Measurements from ENCODE around the gene KLHL29. TPM values are rescaled to one million over a fixed set of nuclear protein-coding genes. Genes with fewer than 3 reads are reported as not detected.
A peak's percentile ranks its signal among the peaks of the same experiment; 100 is the strongest.

Gene KLHL29
- total RNA-seq, 1 donor from 2014 or later = 8.4 TPM

DNA sequence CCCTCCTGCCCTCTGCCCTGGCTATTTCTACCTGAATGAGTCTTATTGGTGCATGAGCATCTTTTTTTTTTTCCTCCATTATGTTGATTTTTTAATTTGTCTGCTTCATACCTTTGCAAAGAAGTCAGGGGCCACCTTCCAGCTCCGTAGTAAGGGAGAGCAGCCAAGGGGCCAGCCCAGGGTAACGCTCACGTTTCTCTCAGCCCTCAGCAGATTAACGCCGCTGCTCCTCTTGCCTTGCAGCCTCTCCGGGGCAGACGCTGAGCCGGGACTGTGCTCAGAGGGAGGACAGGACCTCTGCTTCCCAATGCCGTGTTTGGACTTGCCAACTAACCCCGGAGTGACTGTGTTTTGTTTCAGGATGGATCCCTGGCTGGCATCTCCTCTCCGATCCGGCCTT, 300.2 kb downstream of the KLHL29 start:
- TF ChIP-seq, protein P1, sequence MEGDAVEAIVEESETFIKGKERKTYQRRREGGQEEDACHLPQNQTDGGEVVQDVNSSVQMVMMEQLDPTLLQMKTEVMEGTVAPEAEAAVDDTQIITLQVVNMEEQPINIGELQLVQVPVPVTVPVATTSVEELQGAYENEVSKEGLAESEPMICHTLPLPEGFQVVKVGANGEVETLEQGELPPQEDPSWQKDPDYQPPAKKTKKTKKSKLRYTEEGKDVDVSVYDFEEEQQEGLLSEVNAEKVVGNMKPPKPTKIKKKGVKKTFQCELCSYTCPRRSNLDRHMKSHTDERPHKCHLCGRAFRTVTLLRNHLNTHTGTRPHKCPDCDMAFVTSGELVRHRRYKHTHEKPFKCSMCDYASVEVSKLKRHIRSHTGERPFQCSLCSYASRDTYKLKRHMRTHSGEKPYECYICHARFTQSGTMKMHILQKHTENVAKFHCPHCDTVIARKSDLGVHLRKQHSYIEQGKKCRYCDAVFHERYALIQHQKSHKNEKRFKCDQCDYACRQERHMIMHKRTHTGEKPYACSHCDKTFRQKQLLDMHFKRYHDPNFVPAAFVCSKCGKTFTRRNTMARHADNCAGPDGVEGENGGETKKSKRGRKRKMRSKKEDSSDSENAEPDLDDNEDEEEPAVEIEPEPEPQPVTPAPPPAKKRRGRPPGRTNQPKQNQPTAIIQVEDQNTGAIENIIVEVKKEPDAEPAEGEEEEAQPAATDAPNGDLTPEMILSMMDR (conservative IDR thresholded peaks at IDR 0.05) = no peak
- H3K27ac Mint-ChIP-seq (ENCODE audit: unreplicated experiment) = peak overlapping the region; percentile 81

DNA sequence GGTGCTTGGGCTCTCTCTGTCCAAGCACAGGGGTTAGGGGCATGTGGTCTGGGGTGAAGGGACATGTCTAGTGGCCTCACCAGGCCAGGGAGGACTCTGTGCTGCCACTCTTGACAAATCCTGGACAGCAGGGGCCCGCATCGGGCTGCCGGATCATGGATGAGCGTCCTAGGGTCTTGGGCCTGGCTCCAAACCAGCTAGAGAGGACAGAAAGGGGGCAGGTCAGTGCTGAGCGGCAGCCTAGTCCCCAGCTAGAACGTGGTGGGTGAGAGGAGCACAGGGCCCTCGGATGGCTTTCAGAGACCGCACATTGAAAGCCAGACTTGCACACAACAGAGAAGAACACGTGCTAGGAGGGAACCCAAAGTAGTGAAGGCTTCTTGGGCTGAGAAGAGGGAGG, 300.7 kb downstream of the KLHL29 start:
- Mint-ChIP-seq H3K4me1 (peaks cover 28% of the 10 kb centered on the region), H3K27ac (ENCODE audit: unreplicated experiment) (peak overlapping the region; percentile 8)
- TF ChIP-seq, protein P1 (conservative IDR thresholded peaks at IDR 0.05) = no peak

More for the DNA sequence above, 300.2 kb downstream of the KLHL29 start:
- Mint-ChIP-seq H3K4me1 (peaks cover 26% of the 10 kb centered on the region), H3K9me3 (no peaks in the 10 kb centered on the region), H3K36me3 (ENCODE audit: low read depth) (peaks cover 5% of the 10 kb centered on the region), H3K4me3 (no peak overlapping the region), H3K27me3 (ENCODE audit: low read depth) (no peaks in the 10 kb centered on the region)
- DNase-seq (ENCODE audit: low read depth, low spot score) = no peak

DNA sequence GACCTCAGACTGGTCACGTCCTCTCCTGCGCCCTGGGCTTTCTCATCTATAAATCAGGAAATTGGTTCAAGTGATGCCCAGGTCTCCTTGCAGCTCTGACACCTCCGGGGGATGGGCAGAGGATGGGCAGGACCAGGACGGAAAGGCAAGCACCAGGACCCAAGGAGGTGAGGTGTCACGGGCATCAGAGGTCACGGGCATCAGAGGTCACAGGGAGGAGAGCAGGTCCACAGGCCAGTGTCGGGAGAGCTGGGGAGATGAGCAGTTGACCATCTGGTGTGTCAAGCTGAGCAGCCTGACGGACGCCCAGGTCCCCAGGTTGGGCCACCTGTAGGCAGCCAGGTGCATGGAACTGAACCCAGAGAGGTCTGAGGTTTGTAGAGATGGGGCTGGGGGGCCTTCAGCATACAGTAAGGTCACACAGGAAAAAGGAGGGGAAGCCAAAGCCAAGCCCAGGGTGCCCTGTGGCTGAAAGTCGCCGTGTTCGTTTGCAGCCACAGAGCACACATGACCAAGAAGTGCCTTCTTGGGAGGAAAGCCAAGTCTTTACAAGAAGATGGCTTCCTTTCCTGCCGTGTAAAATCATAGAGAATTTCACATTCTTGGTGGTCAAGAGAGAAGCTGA, 301.5 kb downstream of the KLHL29 start:
- TF ChIP-seq, protein P1 (conservative IDR thresholded peaks at IDR 0.05) = no peak
- H3K9me3 Mint-ChIP-seq = no peaks in the 10 kb centered on the region
- no peak overlapping the region for H3K4me3 Mint-ChIP-seq

More for the DNA sequence above, 300.7 kb downstream of the KLHL29 start:
- Mint-ChIP-seq H3K36me3 (ENCODE audit: low read depth) (peaks cover 5% of the 10 kb centered on the region), H3K27me3 (ENCODE audit: low read depth) (no peaks in the 10 kb centered on the region), H3K4me3 (no peak overlapping the region), H3K9me3 (no peaks in the 10 kb centered on the region)
- DNase-seq (ENCODE audit: low read depth, low spot score) = no peak

DNA sequence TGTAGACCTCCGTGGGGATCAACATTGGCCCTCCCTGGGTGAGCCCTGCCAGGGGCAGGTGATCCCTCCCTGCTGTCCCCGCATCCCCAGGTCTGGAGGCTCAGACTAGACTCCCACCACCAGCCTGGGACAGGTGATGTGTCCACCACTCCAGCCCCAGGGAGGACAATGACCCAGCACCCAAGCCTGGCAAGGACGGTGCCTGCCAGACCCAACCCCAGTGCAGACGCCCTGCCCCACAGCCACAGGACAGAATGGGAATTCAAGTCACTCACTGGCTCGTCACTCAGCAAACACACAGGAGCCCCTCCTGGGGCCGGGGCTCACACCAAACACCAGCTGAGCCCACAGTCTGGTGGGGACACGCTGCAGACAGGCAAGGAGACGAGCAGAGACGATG, 302.2 kb downstream of the KLHL29 start:
- H3K4me1 Mint-ChIP-seq = peaks cover 33% of the 10 kb centered on the region
- DNase-seq (ENCODE audit: low read depth, low spot score) = no peak
- TF ChIP-seq, protein P1 (conservative IDR thresholded peaks at IDR 0.05) = no peak
- no peak overlapping the region for H3K4me3 Mint-ChIP-seq
- no peaks in the 10 kb centered on the region for H3K27me3 Mint-ChIP-seq (ENCODE audit: low read depth)
- H3K9me3 Mint-ChIP-seq = no peaks in the 10 kb centered on the region
- peaks cover 8% of the 10 kb centered on the region for H3K36me3 Mint-ChIP-seq (ENCODE audit: low read depth)
- peak overlapping the region; percentile 50 for H3K27ac Mint-ChIP-seq (ENCODE audit: unreplicated experiment)

More for the DNA sequence above, 301.5 kb downstream of the KLHL29 start:
- no peak for DNase-seq (ENCODE audit: low read depth, low spot score)
- H3K27ac Mint-ChIP-seq (ENCODE audit: unreplicated experiment) = no peak overlapping the region
- H3K4me1 Mint-ChIP-seq = peaks cover 33% of the 10 kb centered on the region
- no peaks in the 10 kb centered on the region for H3K27me3 Mint-ChIP-seq (ENCODE audit: low read depth)
- peaks cover 8% of the 10 kb centered on the region for H3K36me3 Mint-ChIP-seq (ENCODE audit: low read depth)

DNA sequence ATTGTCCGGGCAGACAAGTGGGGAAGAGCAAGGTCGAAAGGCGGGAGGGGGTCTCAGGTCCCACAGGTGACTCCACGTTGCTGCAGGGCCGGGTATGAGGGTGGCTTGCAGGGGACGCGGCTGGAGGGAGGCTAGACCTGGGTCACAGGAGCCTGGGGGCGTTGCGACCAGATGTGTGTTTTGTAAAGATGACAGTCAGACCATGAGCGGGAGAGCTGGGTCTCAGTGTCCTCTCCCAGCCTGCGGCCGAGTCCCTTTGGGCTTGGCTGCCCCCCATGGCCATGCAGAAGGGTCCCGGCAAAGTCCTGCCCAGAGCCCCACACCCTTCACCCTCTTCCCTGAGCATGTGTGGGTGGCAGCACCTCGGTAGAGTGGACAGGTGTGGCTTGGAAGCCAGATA, 302.7 kb downstream of the KLHL29 start:
- H3K27me3 Mint-ChIP-seq (ENCODE audit: low read depth) = no peaks in the 10 kb centered on the region
- TF ChIP-seq, protein P1 (conservative IDR thresholded peaks at IDR 0.05) = no peak
- DNase-seq (ENCODE audit: low read depth, low spot score) = no peak

More for the DNA sequence above, 302.7 kb downstream of the KLHL29 start:
- H3K9me3 Mint-ChIP-seq = no peaks in the 10 kb centered on the region
- no peak overlapping the region for H3K4me3 Mint-ChIP-seq
- peaks cover 33% of the 10 kb centered on the region for H3K4me1 Mint-ChIP-seq
- no peak overlapping the region for H3K27ac Mint-ChIP-seq (ENCODE audit: unreplicated experiment)
- peaks cover 8% of the 10 kb centered on the region for H3K36me3 Mint-ChIP-seq (ENCODE audit: low read depth)
